Measurements from ENCODE around the gene NLRX1. TPM values are rescaled to one million over a fixed set of nuclear protein-coding genes. Genes with fewer than 3 reads are reported as not detected.
A peak's percentile ranks its signal among the peaks of the same experiment; 100 is the strongest.
"Not testable (repeated sequence)": the region's sequence is repeated elsewhere in the genome, so short reads cannot be mapped to it uniquely, and the experiment has no call there.

NLRX1 gene, protein sequence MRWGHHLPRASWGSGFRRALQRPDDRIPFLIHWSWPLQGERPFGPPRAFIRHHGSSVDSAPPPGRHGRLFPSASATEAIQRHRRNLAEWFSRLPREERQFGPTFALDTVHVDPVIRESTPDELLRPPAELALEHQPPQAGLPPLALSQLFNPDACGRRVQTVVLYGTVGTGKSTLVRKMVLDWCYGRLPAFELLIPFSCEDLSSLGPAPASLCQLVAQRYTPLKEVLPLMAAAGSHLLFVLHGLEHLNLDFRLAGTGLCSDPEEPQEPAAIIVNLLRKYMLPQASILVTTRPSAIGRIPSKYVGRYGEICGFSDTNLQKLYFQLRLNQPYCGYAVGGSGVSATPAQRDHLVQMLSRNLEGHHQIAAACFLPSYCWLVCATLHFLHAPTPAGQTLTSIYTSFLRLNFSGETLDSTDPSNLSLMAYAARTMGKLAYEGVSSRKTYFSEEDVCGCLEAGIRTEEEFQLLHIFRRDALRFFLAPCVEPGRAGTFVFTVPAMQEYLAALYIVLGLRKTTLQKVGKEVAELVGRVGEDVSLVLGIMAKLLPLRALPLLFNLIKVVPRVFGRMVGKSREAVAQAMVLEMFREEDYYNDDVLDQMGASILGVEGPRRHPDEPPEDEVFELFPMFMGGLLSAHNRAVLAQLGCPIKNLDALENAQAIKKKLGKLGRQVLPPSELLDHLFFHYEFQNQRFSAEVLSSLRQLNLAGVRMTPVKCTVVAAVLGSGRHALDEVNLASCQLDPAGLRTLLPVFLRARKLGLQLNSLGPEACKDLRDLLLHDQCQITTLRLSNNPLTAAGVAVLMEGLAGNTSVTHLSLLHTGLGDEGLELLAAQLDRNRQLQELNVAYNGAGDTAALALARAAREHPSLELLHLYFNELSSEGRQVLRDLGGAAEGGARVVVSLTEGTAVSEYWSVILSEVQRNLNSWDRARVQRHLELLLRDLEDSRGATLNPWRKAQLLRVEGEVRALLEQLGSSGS
- total RNA-seq (2014; rRNA removed; shearing (Covaris generic)) = 7.9 and 15.0 TPM in 2 replicates

DNA sequence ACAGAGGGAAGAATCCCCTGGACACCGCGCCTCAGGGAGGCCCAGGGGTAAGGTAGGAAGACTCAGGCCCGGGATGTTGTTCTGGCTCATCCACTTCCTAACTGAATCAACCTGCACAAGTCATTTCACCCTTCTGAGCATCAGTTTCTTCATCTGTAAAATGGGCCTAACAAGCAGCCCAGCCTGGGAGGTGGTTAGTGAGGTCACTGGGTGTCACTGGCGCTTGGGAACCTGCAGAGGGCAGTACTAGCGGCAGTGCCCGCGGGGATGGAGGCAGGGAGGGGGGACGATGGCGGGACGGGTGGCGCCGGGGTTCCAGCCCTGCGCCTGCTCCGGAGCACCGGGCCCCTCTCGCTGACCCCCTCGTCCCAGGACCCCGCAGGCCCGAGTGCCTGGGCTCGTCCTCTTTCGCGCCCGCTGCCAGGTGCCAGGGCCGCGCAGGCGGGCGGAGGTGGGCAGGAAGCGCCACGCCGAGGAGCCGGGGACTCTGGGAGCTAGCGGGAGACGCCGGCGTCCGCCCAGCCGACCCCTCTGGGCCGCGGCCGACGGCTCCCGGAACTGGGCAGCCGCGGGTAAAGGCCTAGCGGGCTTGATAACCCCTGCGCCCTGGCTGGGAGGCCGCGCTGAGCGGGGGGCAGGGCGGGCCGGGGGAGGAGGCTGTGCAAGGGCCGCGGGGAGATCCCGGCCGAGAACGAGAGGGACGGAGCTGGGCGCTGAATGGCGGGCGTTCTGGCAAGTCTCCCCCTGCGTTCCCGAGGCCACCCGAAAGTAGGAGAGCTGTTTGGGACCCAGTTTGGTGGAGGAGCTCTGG is at the start of gene NLRX1:
TSS of gene NLRX1 (plus strand) at position 255 of the 811 bp plus-strand sequence. CDS start 2,679 bp downstream, outside the sequence.
- DNase-seq (ENCODE audit: low spot score) = peak; percentile 64

DNA sequence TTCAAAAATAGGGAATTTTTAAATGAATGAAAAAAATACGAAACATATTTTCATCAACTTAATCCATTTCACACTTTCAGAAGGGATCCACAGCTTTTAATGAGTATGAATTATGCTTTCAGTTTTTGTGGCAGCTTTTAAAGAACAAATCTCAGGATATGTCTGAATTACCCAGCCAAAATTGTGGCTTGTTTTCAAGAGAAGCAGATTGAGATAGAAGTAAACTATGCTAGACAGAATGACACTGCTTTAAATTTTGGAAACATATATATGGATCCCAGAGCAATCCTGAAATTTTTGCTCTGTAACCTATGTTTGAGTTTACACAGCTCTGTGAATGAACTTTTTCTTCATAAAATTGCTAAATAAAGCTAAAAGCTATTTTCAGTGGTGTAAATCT is 49.6 kb upstream of the NLRX1 start:
- DNase-seq (ENCODE audit: low spot score) = no peak

DNA sequence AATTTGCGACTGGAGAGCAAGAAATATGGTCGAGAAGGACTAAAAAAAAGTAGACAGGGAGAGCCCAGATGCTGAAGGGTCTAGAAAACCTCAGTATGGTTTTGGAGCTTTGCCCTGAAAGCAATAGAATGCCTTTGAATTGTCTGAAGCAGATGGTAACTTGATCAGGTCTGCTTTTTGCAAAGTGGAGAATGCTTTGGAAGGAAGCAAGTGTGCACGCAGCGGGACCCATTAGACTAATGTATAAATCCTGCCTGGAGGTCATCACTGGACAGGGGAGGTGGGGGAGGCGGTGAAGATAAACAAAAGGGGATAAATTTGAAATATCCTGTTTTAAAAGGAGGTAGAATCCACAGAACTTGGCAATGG is 47.9 kb upstream of the NLRX1 start:
- no peak for DNase-seq (ENCODE audit: low spot score)

DNA sequence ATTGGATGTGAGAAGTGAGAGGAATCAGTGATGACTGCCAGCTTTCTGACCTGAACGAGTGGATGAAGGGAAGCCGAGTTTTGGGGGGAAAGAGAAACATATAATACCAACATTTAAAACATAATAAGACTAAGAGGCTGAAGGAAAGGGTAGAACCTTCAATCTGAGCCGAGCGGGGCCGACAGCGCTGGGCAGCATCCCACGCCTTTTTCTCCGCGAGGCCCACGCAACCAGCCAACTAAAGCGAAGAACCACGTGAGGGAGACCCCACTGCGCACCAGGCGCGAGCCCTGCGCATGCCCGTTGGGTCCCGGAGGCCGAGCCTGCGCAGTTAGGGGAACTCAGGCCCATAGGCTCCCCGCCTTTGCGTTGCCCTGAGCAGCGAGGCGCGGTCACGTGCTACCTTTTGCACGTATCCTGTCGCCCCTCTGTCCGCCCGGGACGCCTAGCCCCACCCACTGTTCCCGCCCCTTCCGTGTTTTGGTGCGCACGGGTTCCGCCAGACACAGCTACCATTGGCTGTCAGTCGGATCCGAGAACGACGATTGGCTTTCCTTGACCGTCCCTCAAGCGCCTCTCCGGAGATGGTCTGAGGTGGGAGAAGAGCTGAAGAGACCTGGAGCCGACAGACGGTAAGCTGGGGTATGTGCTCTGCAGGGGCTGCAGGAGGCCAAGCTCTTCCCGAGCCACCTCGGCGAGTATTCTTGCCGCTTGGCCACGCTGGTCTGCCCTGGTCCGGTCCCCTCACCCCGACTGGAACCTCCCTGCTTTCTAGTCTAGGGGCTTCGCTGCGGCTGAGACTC is 47.3 kb upstream of the NLRX1 start, which contains the start of gene HINFP:
TSS of gene HINFP (plus strand) at position 573 of the 803 bp plus-strand sequence. CDS start 5,365 bp downstream, outside the sequence.
- peak; percentile 91 for DNase-seq (ENCODE audit: low spot score)

DNA sequence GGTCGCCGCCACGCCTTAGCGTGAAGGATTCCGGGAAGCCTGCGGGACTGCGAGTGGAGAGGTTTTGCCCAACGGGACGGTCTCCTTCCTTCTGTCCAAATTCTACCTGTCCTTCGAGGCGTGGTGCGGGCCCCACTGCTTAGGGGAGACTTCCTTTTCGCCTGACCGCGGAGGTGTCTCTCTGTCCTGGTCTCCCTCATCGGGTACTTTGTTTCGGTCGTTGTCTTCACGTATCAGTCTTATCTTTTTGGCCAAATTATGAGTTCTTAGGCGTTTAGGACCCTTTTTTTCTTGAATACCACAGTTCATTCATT is 46.8 kb upstream of the NLRX1 start:
- no peak for DNase-seq (ENCODE audit: low spot score)

DNA sequence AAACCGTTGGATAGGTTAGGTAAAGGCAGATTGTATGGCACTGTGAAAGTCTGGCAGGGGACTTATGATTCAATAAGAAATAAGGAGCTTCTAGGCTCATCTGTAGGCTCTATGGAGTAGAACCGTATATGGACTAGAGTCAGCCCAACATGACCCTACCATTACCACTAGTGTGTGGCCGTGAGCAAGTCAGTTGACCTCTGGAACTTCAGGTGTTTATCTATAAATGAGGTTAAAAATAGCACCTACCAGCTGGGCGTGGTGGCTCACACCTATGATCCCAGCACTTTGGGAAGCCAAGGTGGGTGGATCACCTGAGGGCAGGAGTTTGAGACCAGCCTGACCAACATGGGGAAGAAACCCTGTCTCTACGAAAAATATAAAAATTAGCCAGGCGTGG is 42.7 kb upstream of the NLRX1 start:
- no peak for DNase-seq (ENCODE audit: low spot score)

DNA sequence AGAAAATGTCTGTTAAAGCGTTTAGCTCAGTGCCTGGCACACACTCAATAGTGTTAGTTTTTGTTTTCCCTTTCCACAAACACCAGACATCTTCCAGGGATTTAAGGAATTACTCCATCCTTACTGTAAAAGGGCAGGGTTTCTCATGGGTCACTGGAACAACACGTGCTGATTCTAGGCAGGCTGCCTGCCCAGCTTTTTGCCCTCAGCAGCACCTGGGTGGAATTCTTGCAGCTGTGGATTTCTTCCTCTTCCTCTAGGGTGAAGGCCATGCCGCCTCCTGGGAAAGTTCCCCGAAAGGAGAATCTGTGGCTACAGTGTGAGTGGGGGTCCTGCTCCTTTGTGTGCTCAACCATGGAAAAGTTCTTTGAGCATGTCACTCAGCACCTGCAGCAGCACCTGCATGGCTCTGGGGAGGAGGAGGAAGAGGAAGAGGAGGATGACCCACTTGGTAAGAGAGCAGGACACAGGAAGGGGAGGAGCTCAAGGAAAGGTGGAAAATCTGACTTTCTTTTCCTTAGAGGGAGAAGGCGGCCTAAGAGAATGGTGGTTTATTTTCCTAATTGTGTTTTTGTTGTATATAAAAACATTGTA is 41.8 kb upstream of the NLRX1 start:
- no peak for DNase-seq (ENCODE audit: low spot score)

DNA sequence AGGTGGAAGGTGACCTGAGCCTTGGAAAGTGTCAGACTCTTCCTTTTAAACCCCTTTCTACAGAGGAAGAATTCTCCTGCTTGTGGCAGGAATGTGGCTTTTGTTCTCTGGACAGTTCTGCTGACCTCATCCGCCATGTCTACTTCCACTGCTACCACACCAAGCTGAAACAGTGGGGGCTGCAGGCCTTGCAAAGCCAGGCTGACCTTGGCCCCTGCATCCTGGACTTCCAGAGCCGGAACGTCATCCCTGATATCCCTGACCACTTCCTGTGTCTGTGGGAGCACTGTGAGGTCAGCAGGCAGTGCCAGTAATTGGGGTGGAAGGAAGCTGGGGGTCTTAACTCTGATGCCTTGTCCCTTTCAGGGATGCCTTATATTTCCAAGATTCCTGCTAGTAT is 37.9 kb upstream of the NLRX1 start:
- peak; percentile 22 for DNase-seq (ENCODE audit: low spot score)

DNA sequence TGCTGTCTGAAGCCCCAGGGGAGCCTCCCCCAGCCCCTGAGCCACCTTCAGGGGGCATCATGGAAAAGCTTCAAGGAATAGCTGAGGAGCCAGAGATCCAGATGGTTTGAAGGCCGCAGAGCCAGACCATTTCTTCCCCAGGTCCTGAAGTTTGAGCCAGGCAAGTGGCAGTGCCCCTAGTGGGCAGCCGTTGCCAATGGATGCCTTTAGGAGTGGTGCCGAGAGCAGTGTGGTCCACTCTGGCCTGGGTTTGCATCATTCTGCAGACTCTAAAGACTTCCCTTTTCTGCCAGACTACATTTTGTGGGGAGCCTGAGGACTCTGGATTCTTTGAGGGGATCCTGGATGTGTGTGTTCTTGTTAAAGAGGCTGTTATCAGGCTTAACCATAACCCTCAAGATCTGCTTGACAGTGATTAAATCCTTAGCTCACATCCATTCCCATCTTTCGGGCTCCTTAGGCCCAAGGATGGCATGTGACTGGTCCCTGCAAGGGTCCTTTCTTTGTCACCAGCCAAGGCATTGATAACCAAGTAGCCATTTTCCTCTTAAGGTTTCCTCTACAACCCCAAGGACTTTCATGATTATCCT is 34.0 kb upstream of the NLRX1 start:
- no peak for DNase-seq (ENCODE audit: low spot score)

DNA sequence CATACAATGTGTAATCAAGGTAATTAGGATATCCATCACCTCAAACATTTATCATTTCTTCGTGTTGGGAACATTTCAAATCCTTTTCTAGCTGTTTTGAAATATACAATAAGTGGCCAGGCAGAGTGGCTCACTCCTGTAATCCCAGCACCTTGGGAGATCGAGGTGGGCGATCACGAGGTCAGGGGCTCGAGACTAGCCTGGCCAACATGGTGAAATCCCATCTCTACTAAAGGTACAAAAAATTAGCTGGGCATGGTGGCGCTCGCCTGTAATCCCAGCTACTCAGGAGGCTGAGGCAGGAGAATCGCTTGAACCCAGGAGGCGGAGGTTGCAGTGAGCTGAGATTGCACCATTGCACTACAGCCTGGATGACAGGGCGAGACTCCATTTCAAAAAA is 29.2 kb upstream of the NLRX1 start:
- not testable (repeated sequence) for DNase-seq (ENCODE audit: low spot score)

DNA sequence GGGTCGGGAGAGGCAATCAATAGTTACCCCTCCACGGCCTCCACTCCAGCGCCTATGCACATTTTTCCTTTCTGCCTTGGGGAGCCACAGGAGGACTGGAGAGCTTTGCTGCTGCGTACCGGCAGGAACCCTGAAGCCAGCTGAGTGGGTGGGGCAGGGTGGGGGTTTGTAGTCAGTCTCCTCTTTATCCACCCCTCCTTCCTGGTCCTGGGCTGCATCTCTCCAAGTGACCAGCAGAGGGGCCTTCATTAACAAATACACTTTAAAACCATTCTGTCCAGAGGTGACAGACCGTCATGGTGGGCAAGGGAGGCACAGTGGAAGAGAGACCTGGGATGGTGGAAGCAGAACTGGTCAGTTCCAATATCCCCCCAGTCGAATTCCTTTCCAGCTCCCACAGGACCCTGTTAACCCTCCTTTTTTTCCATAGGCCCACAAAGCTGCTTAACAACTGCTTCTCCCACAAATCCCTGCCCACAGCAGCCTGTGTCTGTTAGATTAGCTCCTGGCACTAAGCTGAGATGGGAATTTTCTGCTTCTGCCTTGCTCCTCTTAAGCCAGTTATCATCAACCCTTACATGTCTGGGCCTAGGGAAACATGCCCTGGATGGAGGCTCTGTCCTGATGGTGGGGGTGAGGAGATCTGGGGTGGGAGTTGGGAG is 23.6 kb upstream of the NLRX1 start:
- peak; percentile 70 for DNase-seq (ENCODE audit: low spot score)

DNA sequence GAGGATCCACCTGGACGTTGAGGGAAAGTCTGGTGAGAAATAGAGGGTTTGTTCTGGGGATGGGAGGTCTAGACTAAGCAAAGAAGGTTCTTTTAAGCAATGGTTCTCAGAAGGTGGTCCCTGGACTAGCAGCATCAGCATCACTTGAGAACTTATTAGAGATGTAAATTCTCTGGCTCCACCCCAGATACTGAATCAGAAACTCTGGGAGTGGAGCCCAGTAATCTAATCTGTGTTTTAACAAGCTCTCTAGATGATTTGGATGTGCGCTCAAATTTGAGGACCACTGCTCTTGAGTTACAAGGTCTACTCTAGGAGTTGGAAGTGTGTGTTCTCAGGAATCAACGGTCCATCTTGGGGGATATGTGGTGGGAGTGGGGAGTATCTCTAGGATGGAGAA is 23.0 kb upstream of the NLRX1 start:
- no peak for DNase-seq (ENCODE audit: low spot score)

DNA sequence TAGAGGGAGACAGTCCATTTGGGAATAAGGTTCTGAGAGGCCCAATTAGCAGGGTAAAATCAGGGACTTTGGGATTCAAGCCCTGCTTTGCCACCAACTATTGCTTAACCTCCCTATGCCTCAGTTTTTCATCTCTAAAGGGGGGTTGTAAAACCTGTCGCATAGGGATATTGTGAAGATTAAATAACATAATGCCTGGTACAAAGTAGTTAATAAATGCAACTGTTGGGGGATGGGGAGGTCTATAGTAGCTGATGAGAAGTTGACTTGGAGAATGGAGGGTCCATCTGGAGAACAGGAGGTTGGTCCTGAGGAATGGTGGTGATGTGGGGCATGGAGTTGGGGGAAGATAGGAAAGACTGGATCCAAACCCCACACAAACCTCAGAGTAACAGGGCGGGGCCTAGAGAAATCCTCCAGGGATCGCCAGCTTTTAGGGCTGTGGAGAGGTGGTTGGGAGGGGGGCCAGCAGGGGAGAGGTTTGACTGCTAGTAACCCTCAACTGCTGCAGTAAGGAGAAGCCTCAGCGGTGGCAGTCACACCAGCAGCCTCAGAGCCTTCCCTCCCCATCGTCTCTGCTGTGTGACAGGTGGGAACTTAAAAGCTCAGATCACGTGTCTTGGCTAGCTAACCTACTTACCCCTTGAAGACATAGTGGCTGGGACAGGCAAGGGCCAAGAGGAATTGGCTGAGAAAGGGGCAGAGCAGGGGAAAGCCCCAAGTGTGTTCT is 20.8 kb upstream of the NLRX1 start:
- no peak for DNase-seq (ENCODE audit: low spot score)

DNA sequence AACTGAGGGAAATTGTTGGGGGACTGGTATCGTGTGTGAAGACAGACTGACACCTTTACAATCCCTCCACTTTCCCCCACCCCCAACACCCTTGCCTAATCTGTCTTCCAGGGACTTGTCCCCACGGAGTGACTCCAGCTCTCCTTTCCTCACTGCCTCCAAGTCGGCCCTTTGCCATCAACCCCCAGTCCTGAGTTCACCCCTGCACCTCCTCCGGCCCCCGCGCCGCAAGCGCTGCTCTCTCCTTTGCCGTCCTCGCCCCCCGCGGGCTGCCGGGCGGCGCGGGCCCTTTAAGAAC is 19.9 kb upstream of the NLRX1 start:
- DNase-seq (ENCODE audit: low spot score) = no peak

DNA sequence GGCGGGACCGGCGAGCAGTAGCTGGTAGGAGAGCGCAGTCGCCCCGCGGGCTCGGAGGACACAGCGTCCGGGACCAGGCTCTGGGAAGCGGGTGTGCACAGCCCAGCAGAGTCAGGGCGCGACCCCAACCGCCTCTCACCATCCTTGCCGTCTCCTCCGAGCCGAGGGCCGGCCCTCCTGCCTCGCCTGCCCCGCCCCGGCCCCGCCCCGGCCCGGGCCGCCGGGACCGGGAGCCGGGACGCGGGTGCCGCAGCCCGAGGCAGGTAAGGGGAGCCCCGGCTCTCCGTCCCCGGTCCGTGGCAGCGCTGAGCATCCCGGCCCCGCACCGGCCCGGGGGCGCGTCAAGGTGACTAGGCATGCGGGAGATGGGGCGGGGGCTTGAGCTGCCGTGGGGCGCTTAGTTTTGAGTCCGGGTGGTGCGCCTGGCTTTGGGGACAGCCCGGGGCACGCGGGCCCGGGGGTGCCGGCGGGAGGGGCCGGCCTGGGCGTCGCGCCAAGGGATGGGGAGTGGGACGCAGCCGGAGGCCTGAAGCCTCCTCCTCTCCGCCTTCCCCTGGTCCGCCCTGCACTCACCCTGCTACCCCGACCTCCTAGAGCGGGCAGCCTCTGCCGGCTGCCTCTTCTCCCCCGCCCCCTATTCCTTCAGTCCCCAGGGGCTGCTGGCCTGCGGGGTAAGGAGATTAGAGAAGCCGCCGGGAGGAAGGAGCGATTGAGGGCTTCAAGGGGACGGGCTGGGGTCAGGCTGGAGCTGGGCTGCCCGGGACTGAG is 19.3 kb upstream of the NLRX1 start, which contains the start of gene ABCG4:
TSS of gene ABCG4 (plus strand) at position 35 of the 768 bp plus-strand sequence. CDS start 914 bp downstream, outside the sequence.
- no peak for DNase-seq (ENCODE audit: low spot score)

DNA sequence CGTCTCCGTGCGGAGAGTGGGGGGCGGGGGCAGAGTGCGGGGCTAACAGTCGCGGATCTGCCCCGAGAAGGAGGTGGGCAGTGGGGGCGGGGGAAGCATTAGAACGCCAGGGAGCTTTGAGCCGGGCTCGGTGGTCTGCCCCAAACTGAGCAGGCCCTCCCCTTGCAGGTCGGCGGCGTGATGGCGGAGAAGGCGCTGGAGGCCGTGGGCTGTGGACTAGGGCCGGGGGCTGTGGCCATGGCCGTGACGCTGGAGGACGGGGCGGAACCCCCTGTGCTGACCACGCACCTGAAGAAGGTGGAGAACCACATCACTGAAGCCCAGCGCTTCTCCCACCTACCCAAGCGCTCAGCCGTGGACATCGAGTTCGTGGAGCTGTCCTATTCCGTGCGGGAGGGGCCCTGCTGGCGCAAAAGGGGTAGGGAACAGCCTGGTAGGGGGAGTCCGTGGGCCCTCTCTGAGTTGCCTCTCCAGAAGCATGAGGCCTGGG is 18.7 kb upstream of the NLRX1 start:
- no peak for DNase-seq (ENCODE audit: low spot score)

DNA sequence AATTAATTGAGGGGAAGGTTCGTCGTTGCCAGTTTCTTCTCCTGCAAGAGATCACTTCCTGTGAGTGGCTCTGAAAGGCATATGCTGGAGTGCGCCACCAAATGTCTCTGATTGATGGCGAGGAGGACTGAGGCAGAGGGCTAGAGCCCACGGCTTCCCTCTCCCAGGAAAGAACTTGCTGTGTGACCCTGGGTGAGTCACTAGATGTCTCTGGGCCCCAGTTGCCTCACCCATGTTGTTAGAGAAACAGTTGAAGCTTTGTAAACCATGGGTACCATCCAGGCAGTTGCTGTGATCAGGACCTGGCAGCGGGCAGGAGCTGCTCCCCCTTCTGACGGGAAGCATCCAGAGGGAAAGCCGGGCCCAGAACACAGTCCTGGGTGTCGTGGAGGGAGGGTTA is 16.5 kb upstream of the NLRX1 start:
- DNase-seq (ENCODE audit: low spot score) = no peak

DNA sequence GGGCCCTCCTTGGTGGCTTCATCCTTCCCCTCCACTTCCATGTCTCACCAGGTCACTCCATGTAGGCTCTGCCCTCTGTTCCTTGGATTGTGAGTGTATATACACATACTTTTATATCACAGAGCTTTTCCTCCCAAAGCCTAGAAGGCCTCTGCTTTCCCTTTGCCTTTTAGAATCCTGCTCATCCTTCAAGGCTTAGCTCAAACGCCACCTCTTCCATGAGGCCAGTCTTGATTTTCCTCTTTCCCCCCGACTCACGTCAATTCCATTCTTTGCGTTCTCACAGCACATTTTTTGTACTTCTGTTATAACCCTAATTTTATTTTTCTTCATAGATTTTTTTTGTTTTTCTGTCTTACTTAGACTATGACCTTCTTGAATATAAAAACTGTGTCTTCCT is 15.9 kb upstream of the NLRX1 start:
- DNase-seq (ENCODE audit: low spot score) = no peak
